Measurements from ENCODE around the gene COBL.

COBL gene, protein sequence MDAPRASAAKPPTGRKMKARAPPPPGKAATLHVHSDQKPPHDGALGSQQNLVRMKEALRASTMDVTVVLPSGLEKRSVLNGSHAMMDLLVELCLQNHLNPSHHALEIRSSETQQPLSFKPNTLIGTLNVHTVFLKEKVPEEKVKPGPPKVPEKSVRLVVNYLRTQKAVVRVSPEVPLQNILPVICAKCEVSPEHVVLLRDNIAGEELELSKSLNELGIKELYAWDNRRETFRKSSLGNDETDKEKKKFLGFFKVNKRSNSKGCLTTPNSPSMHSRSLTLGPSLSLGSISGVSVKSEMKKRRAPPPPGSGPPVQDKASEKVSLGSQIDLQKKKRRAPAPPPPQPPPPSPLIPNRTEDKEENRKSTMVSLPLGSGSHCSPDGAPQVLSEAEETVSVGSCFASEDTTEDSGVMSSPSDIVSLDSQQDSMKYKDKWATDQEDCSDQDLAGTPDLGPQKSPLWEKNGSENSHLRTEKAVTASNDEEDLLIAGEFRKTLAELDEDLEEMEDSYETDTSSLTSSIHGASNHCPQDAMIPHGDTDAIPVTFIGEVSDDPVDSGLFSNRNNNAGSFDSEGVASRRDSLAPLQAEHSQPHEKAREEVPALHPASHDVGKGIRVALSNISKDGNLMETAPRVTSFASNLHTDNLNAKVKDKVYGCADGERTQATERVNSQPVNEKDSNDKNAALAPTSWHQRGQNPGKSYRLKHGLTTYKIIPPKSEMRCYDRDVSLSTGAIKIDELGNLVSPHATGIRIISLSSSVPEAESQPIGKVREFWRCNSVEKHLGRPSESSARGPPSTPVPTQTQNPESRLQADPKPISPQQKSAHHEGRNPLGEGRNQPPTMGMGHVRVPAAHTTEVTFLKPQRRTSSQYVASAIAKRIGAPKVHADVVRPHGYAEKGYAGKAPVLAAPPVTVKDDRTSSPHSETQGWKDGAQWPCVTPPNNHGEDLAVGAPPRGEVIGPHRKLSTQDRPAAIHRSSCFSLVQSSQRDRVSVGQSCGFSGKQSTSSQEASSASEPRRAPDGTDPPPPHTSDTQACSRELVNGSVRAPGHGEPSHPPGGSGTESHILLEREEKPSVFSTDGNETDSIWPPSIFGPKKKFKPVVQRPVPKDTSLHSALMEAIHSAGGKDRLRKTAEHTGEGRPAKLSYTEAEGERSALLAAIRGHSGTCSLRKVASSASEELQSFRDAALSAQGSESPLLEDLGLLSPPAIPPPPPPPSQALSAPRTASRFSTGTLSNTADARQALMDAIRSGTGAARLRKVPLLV

DNA sequence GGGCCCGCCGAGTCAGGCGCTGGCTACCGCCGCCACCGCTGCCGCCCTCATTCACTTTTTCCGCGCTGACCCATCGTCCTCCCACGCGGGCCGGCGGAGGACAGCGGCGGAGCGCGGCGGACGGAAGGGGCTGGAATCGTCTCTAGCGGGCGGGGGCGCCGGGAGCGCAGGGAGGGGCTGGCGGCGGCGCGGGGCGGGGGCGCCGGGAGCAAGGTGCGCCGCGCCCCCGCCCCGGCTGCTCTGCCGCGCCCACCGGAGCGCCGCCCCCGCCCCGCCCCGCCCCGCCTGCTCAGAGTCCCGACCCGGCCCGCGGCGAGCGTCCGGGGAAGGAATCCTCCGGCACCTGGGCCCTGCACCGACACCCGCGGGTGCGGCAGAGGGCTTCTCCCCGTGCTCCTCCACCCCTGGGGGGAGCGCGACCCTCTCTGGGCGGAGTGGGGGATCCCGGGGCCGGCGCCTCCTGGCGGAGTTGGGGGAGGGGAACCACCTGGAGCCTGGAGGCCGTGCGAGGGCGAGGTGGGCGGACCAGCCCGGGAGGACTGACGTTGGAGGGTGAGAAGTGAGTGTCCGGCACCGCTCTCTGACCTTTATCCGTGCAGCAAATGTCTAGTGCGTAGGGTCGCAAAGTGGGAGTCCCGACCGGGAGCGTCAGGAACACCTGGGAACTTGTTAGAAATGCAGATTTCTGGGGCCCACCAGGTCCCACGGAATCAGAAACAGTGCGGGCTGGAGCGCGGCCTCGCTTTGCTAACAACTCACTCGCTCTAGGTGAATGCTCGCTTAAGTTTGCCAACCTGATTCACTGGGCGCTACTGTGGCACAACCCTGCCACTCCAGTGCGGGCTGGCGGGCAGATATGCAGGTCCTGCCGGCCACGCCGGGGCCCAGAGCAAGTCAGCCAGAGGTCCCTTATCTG, at the start of gene COBL:
TSS of gene COBL (minus strand) at position 144 of the 916 bp plus-strand sequence. CDS start 176 bp downstream, outside the sequence.
- DNase-seq, result no peak

DNA sequence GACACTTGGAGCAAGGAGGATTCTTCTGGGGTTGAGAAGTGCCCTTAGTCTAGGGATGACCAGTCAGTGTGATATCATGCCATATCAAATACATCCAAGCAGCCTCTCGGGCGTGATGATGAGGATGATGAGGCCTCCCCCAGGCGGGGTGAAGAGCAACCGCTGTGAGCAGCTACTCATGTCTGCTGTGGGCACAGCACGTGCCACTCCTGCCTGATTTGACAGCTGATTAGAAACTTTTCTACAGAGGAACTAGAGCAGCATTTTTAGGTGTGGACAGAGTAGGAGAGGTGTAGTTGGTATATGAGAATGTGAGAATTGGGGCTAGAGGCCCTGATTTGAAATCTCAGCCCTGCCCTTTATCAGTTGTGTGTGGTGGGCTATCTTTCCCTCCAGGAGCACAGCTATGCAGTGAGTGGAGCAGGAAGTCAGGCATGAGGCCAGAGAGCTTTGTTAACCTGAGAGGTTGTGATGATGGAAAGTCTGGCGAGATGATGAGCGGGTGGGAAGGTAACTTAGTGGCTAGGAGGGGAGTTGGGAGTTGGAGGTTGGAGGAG, 49.6 kb upstream of the COBL start:
- no peak for DNase-seq

DNA sequence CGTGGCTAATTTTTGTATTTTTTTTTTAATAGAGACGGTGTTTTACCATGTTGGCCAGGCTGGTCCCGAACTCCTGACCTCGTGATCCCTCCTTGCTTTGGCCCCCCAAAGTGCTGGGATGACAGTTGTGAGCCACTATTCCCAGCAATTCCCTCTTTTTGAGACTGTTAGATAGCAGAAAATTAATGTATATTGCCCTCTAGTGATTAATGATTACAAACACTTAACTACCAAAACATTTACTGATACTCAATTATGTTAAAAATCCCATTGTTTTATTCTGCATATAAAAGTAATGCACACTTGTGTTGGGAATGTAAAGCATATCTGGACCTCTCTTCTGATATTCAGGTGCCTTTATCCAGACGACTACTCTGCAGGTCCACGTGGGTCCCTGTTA, 41.2 kb upstream of the COBL start:
- DNase-seq, result no peak

DNA sequence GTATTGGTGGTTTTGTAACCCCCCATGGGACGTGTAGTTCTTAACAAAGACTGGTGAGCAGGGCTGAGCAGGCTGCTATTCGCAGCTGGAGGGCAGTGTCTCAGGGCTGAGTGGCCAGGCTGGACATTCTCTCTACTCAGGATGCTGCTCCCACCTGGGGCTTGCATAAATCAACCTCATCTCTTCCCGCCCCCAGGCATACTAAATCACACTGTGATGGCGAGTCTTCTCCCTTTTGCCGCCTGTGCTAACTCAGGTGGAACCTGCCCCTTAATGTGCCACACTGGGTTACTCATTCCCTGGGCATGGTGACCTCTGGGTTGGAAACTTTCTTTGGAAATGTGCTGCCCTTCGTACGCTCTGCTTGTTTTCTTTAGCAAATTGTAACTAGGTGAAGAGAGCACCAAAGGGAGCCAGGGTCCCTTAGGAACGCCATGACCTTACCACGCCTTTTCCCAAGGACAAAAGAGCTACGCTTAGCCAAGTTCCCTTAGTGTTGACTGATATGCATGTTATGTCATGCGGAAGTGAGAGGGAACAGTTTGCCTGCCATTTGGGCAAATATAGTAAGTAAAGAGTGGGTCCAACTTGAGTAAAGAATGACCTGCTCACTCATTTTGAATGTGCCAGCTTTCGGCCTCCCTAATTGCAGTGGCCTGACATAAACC, 40.4 kb upstream of the COBL start:
- DNase-seq, result no peak

DNA sequence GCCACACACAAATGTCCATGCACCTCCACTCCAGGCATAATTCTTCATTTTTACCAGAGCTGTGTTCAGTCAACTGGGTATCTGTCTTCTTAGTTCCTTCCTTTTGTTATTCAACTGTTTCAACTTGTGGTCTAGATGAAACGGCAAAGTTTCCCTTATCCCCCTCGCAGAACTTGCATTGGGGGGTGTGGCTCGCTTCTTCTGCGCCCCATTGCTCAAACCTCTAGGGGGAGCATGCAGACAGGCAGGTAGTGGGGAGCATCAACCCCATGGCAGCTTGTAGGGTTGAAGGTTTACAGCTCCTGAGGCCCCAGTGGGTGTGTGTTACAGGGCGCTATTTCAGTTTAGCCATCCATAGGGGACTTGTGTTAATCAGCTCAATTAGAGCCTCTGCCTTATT, 38.3 kb upstream of the COBL start:
- no peak for DNase-seq

DNA sequence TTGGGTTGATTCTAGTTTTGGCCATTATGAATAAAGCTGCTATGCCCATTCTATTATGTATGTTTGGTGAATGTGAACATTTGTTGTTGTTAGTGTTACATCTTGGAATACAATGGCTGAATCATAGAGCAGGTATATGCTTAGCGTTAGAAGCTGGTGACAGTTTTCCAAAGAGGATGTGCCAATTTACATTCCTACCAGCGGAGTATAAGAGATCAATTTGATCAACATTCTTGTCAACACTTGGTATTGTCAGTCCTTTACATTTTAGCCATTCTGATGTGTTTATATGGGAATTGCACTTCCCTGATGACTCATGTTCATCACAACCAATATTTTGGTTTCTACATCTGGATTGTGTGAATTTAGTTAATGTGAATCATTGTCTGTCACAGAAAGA, 37.8 kb upstream of the COBL start:
- no peak for DNase-seq

DNA sequence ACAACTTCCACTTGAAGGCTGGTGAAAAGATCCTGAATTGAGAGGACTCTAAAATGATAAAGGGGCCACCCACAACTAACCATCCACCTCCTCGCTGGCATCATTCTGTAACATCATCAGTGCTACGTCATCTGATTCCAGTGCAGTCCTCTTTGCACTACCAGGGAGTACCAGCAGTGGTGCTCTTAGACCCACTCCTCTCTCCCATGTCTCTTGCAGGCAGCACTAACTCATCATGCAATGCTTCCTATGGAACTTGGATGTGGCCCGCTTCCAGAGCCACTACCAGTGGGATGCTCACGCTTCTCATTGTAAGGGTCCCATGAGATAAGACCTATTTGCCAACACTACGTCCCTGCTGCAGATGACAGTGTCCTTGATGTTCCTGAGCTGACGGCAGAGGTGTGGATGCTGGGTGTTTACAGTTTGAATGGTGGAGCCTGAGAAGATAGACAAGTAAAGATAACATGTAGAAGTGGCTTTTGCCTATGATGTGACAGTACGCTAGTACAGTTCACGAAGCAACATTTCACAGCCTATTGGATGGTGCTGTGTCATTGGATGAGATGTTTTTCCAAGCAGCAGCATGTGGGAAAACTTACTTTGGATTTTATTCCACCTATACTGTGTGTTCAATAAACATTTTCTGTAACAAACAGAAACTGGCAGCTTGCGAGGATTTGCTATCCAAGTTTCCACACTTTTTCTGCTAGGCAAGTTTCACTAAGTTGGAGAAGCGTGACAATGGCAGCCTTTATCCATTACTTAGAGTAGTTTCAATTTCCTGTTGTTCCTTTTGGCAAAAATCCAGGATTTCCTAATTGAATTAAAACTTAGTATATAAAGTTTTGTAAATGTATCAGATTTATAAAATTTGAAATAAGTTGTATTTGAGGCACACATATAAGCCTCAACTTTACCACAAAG, 35.8 kb upstream of the COBL start:
- DNase-seq, result no peak

DNA sequence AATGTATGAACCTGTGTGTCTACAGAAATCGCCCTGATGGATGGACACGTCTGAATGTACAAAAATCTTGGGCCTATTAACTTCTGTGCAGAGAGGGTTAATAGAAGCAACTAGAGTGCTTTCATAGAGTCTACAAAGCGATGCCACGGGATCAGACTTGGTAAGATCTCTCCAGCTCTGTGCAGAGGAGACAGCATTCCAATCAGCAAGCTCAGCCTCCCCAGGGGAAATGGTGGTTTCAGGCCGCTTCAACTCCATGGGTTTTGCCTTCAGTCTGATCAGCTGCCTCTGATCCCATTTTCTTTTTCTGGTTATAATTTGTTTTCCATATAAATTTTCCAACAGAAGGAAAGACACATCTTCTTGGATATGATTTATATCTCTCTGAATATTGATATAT, 35.1 kb upstream of the COBL start:
- no peak for DNase-seq

DNA sequence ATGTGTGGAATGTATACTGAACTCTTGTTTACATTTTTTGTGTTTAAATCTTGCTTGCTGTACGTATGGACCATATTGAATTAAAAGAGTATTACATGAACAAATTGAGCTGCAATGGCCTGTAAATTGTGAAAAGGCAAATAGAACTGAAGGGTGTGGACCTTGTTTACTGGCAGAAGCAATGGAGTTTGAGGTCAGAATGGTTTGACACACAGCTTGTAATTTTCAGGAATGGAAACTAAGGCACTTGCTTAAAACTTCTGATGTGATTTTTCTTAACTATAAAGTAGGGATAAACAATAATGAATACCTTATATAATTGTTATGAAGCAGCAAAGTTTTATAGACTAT, 33.9 kb upstream of the COBL start:
- no peak for DNase-seq

DNA sequence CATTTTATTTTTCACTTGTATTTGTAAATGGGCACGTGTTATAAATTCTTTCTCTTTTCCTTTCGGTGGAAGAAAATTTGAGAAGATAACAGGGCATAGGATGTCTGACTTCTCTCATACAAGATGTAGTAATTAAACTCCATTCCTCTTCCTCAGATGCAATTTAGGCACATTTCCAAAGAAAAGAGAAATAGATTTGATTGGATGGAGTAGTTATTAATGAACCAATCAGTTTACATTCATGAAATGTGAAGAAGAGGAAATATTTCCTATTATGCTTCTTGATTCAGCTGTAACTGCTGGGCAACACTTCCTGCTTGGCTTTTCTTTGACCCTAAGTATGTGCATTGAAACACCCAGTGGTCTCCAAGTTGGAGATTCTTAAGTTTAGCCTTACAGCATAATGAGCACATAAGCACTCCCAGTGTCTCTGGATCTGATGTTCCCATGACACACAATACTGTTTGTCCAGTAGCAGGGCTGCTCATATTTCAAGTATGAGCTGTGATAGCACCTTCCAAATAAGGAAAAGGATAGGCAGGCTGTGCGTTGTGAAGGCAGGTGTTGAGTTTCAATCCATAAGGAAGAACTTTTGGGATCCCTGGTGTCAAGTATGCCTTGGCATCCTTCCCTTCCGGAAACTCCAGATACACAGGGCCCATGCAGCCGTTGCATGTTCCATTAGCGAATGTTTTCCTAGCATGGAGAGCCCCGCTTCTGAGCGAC, 33.4 kb upstream of the COBL start:
- peak; percentile 57 for DNase-seq

DNA sequence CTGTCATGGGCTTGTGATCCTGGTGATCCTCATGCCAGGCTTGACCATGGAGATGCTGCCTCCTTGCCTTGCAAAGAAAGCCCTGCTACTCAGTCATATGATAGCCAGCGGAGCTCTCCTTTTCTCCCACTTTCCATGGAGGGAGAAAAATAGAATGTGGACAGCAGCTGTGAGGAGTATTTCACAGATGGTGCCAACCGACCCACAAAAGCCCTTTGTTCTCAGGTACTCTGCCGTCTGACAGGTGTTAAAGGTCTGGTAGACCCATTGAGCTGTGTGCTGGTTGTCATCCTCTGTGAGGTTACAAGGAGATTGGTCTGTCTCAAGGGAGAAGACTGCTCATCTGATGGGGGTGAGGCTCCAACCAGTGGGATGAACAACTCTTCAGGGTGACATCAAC, 29.5 kb upstream of the COBL start:
- no peak for DNase-seq

DNA sequence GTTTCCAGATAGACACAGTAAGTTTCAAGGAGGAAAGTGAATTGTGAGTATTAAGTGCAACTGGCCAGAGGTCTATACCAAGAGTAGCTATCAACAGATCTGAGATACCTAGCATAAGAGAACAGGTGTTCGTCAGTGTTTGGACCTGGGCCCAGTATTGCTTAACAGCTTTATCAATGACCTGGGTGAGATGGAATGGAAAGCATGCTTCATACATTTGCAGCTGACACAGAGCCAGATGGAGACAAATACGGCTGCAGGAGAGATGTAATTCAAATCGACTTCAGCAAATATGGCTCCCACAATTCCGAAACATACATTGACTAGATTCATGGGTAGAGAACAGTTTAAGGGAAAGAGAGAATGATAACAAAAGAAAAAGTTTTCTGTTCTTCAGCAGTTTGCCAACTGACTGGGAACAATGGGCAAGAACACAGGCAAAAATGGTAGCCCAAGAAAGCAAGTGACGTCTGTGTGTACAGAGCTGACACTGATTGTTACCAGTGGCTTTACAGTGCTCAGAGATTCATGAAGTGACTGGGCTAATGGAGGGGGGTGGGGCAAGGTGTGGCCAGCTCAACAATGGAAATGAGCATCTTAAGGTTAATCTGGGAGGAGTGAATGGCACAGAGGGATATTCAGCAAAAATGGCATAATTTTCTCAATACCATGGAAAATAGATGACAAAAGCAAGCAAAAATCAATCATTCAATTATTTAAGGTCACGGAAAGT, 28.0 kb upstream of the COBL start:
- no peak for DNase-seq

DNA sequence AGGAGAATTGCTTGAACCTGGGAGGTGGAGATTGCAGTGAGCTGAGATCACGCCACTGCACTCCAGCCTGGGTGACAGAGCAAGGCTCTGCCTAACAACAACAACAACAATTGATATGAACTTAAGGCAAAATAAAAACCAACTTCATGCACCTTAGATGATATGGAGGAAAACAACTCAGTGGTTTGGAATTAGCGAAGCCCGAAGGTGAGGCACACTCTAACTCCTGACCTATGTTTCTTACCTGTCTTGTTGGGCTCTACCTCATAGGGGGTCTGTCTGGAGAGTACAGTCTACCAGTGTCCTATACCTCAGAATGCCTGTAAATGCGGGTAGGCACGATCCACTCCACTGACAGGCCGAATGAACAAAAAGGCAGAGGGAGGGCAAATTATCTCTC, 24.3 kb upstream of the COBL start:
- no peak for DNase-seq

DNA sequence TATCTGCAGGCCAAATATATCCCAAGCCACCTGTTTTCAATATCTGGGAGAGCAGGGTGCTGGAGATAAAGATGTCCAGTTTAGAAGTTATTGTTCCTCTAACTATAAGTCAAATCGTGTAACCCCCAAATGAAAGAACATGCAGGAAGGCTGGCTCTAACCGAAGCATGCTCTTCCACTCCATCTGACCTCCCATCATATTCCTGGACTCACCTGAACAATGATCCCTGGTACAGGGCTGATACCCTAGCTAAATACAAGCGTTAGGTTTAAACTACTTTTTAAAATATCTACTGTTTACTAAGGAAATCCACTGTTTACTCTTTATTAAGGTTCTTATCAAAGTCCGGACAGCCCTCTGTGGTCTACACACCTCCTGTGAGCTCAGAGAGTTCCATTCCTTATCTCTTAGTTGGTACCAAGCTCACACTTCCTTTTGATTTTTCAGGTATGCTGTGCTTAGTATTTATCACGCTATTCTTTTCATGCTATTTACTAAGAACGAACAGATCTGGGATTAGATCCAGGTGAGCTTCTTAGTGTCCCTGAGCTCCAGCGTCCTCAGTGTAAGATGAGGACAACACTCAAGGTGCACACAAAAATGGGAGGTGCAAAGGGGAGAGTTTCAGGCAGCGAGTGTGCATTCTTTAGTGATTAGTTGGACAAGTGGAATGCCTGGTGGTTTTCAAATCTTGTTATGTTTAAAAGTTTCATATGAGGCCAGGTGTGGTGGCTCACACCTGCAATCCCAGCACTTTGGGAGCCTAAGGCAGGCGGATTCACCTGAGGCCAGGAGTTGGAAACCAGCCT, 23.6 kb upstream of the COBL start:
- DNase-seq, result no peak

DNA sequence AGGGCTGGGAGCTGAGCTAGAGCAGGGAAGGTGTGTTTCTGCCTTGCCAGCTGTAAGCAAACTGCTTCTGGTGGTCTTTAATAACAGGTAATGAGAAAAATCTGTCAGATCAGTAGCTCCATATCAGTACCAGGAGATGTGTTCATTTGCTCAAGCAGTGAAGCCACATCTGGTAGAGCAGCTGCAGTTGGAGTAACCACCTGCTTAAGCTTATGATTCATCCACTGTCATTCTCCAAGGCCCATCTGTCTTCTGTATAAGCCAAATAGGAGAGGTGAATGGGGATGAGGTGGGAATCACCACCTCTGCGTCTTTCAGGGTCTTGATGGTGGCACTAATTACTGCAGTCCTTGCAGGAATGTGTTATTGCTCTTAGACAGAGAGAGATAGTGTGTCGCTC, 18.4 kb upstream of the COBL start:
- DNase-seq, result no peak

DNA sequence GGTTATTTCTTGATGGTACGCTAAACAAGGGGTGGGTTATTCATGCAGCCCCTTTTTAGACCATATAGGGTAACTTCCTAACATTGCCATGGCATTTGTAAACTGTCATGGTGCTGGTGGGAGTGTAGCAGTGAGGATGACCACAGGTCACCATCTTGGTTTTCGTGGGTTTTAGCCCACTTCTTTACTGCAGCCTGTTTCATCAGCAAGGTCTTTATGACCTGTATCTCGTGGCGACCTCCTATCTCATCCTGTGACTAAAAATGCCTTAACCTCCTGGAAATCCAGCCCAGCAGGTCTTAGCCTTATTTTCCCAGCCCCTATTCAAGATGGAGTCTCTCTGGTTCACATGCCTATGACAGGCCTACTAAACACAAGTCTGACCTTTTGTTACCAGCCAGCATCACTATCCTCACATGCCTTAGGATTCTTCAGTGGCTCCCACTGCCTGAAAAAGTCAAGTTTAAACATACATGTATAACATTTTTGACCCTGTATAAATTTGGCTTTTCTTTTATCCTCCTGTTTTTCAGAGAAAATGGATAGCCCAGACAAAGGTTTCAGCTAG, 13.2 kb upstream of the COBL start:
- no peak for DNase-seq

DNA sequence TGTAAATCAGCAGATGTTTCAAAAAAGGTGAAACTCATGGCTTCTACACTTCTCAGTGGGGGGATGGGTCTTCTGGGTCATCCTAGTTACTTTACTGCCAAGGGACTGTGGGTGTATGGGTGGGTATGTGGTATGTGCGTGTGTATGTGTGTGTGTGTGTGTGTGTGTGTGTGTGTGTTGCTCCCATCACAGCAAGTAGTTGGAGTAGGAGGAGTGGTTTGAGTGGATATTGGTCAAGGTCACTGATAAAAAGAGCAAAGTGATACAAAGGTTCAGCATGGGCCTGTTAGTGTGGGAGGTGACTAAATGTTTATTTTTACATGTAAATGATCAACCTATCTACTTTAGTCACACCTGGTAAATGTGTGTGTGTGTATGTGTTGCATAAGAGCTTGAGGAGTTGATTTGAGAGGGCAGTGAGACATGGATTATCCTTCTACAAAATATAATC, 11.8 kb upstream of the COBL start:
- no peak for DNase-seq

All from left hindlimb (tissue), 1 donor.